ENCODE data around the gene VWA1.
"Not testable (repeated sequence)": the region's sequence is repeated elsewhere in the genome, so short reads cannot be mapped to it uniquely, and the experiment has no call there.

The VWA1 gene

GRCh38 chr1:1438531-1439381, 3.3 kb downstream of the VWA1 start:
- no peak for DNase-seq

- DNase-seq: no peak
Observed at GRCh38 chr1:1439546-1440261, 4.2 kb downstream of the VWA1 start.

GRCh38 chr1:1440262-1441001, 4.9 kb downstream of the VWA1 start:
- DNase-seq: no peak

GRCh38 chr1:1441002-1441888, 5.8 kb downstream of the VWA1 start:
- DNase-seq: peak; percentile 69

- no peak for DNase-seq
Observed at GRCh38 chr1:1442069-1442770, 6.7 kb downstream of the VWA1 start.

GRCh38 chr1:1446631-1447030, 11.1 kb downstream of the VWA1 start:
- DNase-seq: not testable (repeated sequence)

- no peak for DNase-seq
Observed at GRCh38 chr1:1449099-1449739, 13.7 kb downstream of the VWA1 start, which contains the start of gene ATAD3C. TSS of gene ATAD3C (plus strand) at chr1:1449689. CDS start at chr1:1450684, 995 bp downstream.

- DNase-seq: not testable (repeated sequence)
Observed at GRCh38 chr1:1450616-1451015, 15.1 kb downstream of the VWA1 start.

GRCh38 chr1:1451696-1452364, 16.3 kb downstream of the VWA1 start:
- no peak for DNase-seq

- DNase-seq: not testable (repeated sequence)
Observed at GRCh38 chr1:1452365-1452739, 16.9 kb downstream of the VWA1 start.

- no peak for DNase-seq
Observed at GRCh38 chr1:1452882-1453281, 17.4 kb downstream of the VWA1 start.

GRCh38 chr1:1454286-1455056, 19.0 kb downstream of the VWA1 start:
- DNase-seq: not testable (repeated sequence)

GRCh38 chr1:1455366-1455884, 19.9 kb downstream of the VWA1 start:
- DNase-seq: no peak

- not testable (repeated sequence) for DNase-seq
Observed at GRCh38 chr1:1455934-1456333, 20.4 kb downstream of the VWA1 start.

GRCh38 chr1:1456683-1457255, 21.3 kb downstream of the VWA1 start:
- DNase-seq: not testable (repeated sequence)

- DNase-seq: not testable (repeated sequence)
Observed at GRCh38 chr1:1459156-1459555, 23.7 kb downstream of the VWA1 start.

GRCh38 chr1:1459711-1460110, 24.2 kb downstream of the VWA1 start:
- not testable (repeated sequence) for DNase-seq

GRCh38 chr1:1460540-1461130, 25.1 kb downstream of the VWA1 start:
- no peak for DNase-seq

Data from CD4-positive, alpha-beta T cell treated with Interleukin-6 for 4 hours (primary cell).